Natural killer cell (primary cell): ENCODE measurements around the gene APOL2. TPM values are rescaled to one million over a fixed set of nuclear protein-coding genes. Genes with fewer than 3 reads are reported as not detected.
"Not testable (repeated sequence)": the region's sequence is repeated elsewhere in the genome, so short reads cannot be mapped to it uniquely, and the experiment has no call there.

ENCODE experiments used
- ATAC-seq, 3 donors: fragments of 150-1000 bp in 2 of 3; fragments of 200-7000 bp in 1 of 3; cut with Tn5 transposase; 1 replicate in 1 of 3; 2 replicates in 2 of 3; pipeline ENCODE4 v1.10.0; 2021; ENCODE audit warnings: mild to moderate bottlenecking in 2 of 3, moderate library complexity in 2 of 3
- DNase-seq, 2 donors: peaks; one replicate each; pipeline versions ENCODE4 v3.0.0 to v3.0.0-alpha.2; 2013 to 2021; ENCODE audit warnings: mixed read lengths in 1 of 2
- H3K27ac ChIP-seq: one replicate; pipeline ENCODE4 v1.5.1; 2013; ENCODE audit warnings: mild to moderate bottlenecking, low read length
- H3K27me3 ChIP-seq: one replicate; pipeline ENCODE4 v1.6.1; 2013; ENCODE audit warnings: low read length; ENCODE audit not compliant: control insufficient read depth, insufficient read depth
- H3K36me3 ChIP-seq: one replicate; pipeline ENCODE4 v1.6.1; 2013; ENCODE audit warnings: low read length; ENCODE audit not compliant: control insufficient read depth, insufficient read depth
- H3K4me1 ChIP-seq: one replicate; pipeline ENCODE4 v1.6.1; 2013; ENCODE audit warnings: low read length; ENCODE audit not compliant: control insufficient read depth, insufficient read depth
- H3K4me3 ChIP-seq: one replicate; pipeline ENCODE4 v1.5.1; 2013; ENCODE audit warnings: low read length
- H3K9me3 ChIP-seq: one replicate; pipeline ENCODE4 v1.6.1; 2013; ENCODE audit warnings: low read length; ENCODE audit not compliant: control insufficient read depth, insufficient read depth
- H3K27ac Mint-ChIP-seq, 2 donors: one replicate each; pipeline ENCODE4 v1.8.0; 2022; ENCODE audit warnings: mild to moderate bottlenecking in 2 of 2, mixed read lengths in 2 of 2, moderate library complexity in 1 of 2
- H3K27me3 Mint-ChIP-seq, 2 donors: one replicate each; pipeline ENCODE4 v1.8.0; 2022; ENCODE audit warnings: low read depth in 2 of 2, mixed read lengths in 2 of 2
- H3K36me3 Mint-ChIP-seq: one replicate; pipeline ENCODE4 v1.8.0; 2022; ENCODE audit warnings: mixed read lengths
- H3K4me1 Mint-ChIP-seq, 2 donors: one replicate each; pipeline ENCODE4 v1.8.0; 2022; ENCODE audit warnings: mixed read lengths in 2 of 2
- H3K4me3 Mint-ChIP-seq: one replicate; pipeline ENCODE4 v1.8.0; 2022; ENCODE audit warnings: mild to moderate bottlenecking, moderate library complexity, mixed read lengths
- H3K9me3 Mint-ChIP-seq, 2 donors: one replicate each; pipeline ENCODE4 v1.8.0; 2022; ENCODE audit warnings: mixed read lengths in 2 of 2
- WGBS: methylation state at CpG from one replicate; pipeline ENCODE4 v1.1.7; 2013; ENCODE audit warnings: missing lambda C conversion rate; ENCODE audit not compliant: insufficient coverage; 5-methylcytosine and 5-hydroxymethylcytosine counted together
- intact Hi-C: fragments of 100-400 bp; cut with micrococcal nuclease; formaldehyde crosslinking; loops from one replicate; pipeline ENCODE4 v1.14.2; 2022
- total RNA-seq, 4 donors: library from RNA; stranded (reverse); fragments of 120-200 nt in 1 of 4; gene quantifications; one replicate each; pipeline versions ENCODE4 v1.2.3 to v1.2.4, GENCODE V29; 2013 to 2022
- TF ChIP-seq, protein P1 (sequence below): fragments of 200-600 bp; IDR thresholded peaks from one replicate; pipeline ENCODE4 v1.8.0; 2022; ENCODE audit warnings: antibody characterized with exemption

APOL2 gene
- total RNA-seq, 3 donors from 2014 or later (not counting 1 experiment from before 2014, with no cell fraction given) = 51.7 to 112 (median 67.2) TPM

DNA sequence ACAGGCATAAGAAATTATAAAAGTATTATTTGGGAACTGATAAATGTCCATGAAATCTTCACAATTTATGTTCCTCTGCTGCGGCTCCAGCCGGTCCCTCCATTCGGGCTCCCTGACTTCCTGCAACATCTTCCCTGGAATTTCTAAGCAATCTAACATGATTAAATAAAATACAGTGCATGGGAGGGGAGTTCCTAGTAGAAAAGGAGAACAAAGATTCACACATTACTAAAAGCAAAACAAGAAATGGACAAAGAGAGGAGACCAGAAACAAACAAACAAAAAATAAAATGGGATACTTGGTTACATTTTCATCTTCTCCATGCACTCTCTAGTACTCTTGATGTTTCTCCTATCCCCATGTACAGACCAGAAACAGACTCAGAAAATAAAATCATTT, 29.1 kb downstream of the APOL2 start:
- WGBS = no CpG with 5 or more reads among the region's 3 CpGs
- peaks cover 13% of the 10 kb centered on the region for H3K36me3 Mint-ChIP-seq
- H3K4me1 ChIP-seq = peaks cover 21% of the 10 kb centered on the region
- intact Hi-C loops = no loop called here
- H3K27ac ChIP-seq = no peak overlapping the region
- TF ChIP-seq, protein P1, sequence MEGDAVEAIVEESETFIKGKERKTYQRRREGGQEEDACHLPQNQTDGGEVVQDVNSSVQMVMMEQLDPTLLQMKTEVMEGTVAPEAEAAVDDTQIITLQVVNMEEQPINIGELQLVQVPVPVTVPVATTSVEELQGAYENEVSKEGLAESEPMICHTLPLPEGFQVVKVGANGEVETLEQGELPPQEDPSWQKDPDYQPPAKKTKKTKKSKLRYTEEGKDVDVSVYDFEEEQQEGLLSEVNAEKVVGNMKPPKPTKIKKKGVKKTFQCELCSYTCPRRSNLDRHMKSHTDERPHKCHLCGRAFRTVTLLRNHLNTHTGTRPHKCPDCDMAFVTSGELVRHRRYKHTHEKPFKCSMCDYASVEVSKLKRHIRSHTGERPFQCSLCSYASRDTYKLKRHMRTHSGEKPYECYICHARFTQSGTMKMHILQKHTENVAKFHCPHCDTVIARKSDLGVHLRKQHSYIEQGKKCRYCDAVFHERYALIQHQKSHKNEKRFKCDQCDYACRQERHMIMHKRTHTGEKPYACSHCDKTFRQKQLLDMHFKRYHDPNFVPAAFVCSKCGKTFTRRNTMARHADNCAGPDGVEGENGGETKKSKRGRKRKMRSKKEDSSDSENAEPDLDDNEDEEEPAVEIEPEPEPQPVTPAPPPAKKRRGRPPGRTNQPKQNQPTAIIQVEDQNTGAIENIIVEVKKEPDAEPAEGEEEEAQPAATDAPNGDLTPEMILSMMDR = no peak
- no peak overlapping the region for H3K27ac Mint-ChIP-seq
- peaks cover 13 to 23% of the 10 kb centered on the region in 2 donors for H3K4me1 Mint-ChIP-seq
- ATAC-seq = no peak
- DNase-seq = no peak
- no peak overlapping the region for H3K4me3 Mint-ChIP-seq
- no peaks in the 10 kb centered on the region for H3K27me3 ChIP-seq
- H3K36me3 ChIP-seq = no peaks in the 10 kb centered on the region
- H3K9me3 ChIP-seq = peaks cover 8% of the 10 kb centered on the region
- peaks cover 4% of the 10 kb centered on the region in 2 donors for H3K9me3 Mint-ChIP-seq
- H3K4me3 ChIP-seq = no peak overlapping the region
- peaks cover 18 to 39% of the 10 kb centered on the region in 2 donors for H3K27me3 Mint-ChIP-seq

DNA sequence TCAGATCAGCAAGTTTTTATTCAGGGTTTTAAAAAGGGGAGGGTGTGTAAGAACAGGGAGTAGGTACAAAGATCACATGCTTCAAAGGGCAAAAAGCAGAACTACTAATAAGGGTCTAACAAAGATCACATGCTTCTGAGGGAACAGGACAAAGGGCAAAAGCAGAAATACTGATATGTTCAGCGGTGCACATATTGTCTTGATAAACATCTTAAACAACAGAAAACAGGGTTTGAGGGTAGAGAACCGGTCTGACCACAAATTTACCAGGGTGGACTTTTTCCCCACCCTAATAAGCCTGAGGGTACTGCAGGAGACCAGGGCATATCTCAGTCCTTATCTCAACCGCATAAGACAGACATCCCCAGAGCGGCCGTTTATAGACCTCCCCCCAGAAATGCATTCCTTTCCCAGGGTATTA, 29.8 kb downstream of the APOL2 start:
- H3K4me3 Mint-ChIP-seq, ATAC-seq, H3K27ac Mint-ChIP-seq, H3K27ac ChIP-seq, H3K27me3 ChIP-seq, H3K4me3 ChIP-seq, H3K36me3 ChIP-seq, intact Hi-C loops, DNase-seq, H3K9me3 ChIP-seq, H3K9me3 Mint-ChIP-seq: not testable (repeated sequence)
- Mint-ChIP-seq H3K4me1 (peaks cover 19 to 23% of the 10 kb centered on the region in 2 donors), H3K27me3 (peaks cover 16 to 39% of the 10 kb centered on the region in 2 donors), H3K36me3 (peaks cover 13% of the 10 kb centered on the region)
- 22% methylated on average over 2 of the region's 5 CpGs for WGBS
- peaks cover 25% of the 10 kb centered on the region for H3K4me1 ChIP-seq

DNA sequence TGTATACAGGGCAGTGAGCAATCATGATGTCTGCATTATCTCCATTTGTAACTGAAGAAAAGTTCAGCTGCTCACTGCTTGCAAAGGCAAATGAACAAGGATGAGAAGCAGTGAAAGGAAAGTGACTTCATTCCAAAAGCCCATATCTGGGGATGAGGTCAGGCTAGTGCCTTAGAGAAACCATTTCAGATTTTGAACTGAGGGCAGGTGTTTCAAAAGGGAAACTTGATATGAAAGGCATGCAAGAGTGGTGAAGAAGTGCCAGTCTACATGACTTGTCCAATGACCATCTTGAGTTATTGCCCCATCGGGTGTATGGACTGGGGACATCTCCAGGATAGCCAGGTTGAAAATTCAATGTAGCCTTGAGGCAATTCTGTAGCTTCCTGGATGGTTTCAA, 30.4 kb downstream of the APOL2 start:
- TF ChIP-seq, protein P1 = no peak
- Histone ChIP-seq H3K27me3 (no peaks in the 10 kb centered on the region), H3K9me3 (peaks cover 8% of the 10 kb centered on the region), H3K36me3 (no peaks in the 10 kb centered on the region), H3K4me3 (no peak overlapping the region), H3K4me1 (peaks cover 31% of the 10 kb centered on the region), H3K27ac (no peak overlapping the region)
- ATAC-seq (no peak), DNase-seq (no peak)
- intact Hi-C loops = no loop called here
- H3K27ac Mint-ChIP-seq = no peak overlapping the region
- H3K27me3 Mint-ChIP-seq = peaks cover 16 to 39% of the 10 kb centered on the region in 2 donors
- 100% methylated on average over 1 of the region's 1 CpG for WGBS
- peaks cover 13% of the 10 kb centered on the region for H3K36me3 Mint-ChIP-seq
- H3K4me1 Mint-ChIP-seq = peaks cover 22 to 23% of the 10 kb centered on the region in 2 donors
- H3K4me3 Mint-ChIP-seq = no peak overlapping the region
- peaks cover 4% of the 10 kb centered on the region in 2 donors for H3K9me3 Mint-ChIP-seq

DNA sequence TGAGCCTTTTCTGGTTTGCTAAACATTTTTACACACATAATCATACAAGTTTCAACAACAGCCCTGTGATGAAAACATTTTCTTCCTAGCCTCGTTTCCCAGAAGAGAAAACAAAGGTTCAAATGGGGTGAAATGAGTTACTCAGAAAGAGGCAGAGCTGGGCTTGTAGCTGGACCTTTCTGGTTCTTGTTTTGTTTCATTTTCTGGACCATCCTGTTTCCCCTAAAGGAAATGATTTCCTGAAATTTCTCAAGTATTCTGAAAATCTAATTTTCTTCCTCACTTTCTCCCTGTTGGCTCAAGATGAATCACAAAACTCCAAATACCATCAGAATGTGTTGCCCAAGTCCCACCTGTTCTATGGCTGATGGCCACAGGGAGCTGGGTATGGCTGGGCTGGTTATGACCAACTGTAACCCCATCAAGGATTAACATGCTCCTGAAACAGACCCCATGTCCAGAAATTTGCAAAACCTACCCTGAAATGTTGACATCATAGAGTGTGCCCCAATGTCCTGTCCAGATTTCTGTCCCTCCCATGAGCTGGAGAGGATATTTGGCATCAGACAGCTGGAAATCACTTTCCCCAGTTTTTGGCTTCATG, 31.1 kb downstream of the APOL2 start:
- Histone ChIP-seq H3K4me1 (peaks cover 31% of the 10 kb centered on the region), H3K4me3 (no peak overlapping the region), H3K36me3 (no peaks in the 10 kb centered on the region), H3K9me3 (peaks cover 8% of the 10 kb centered on the region), H3K27me3 (no peaks in the 10 kb centered on the region), H3K27ac (no peak overlapping the region)
- DNase-seq (no peak), ATAC-seq (no peak)
- H3K27ac Mint-ChIP-seq = no peak overlapping the region
- WGBS = 82% methylated on average over 1 of the region's 1 CpG
- no peak overlapping the region for H3K4me3 Mint-ChIP-seq
- H3K27me3 Mint-ChIP-seq = peaks cover 15 to 37% of the 10 kb centered on the region in 2 donors
- H3K36me3 Mint-ChIP-seq = peaks cover 13% of the 10 kb centered on the region
- H3K9me3 Mint-ChIP-seq = peaks cover 4% of the 10 kb centered on the region in 2 donors
- TF ChIP-seq, protein P1 = no peak
- H3K4me1 Mint-ChIP-seq = peaks cover 22 to 23% of the 10 kb centered on the region in 2 donors
- intact Hi-C loops = no loop called here
